Loucy (cell line): ENCODE results near the gene RPH3AL.

Experiments
- EZH2phosphoT487 ChIP-seq: fragments of 200-600 bp; IDR thresholded peaks from 2 replicates; pipeline ENCODE4 v1.6.1; 2018; ENCODE audit warnings: antibody characterized with exemption, mild to moderate bottlenecking, moderate library complexity, borderline replicate concordance
- TF ChIP-seq, protein P1 (sequence below): fragments of 200-600 bp; sonication (generic); conservative IDR thresholded peaks from 2 replicates; pipeline ENCODE4 v1.5.1; 2014; ENCODE audit warnings: mild to moderate bottlenecking, antibody characterized with exemption, low read length

DNA sequence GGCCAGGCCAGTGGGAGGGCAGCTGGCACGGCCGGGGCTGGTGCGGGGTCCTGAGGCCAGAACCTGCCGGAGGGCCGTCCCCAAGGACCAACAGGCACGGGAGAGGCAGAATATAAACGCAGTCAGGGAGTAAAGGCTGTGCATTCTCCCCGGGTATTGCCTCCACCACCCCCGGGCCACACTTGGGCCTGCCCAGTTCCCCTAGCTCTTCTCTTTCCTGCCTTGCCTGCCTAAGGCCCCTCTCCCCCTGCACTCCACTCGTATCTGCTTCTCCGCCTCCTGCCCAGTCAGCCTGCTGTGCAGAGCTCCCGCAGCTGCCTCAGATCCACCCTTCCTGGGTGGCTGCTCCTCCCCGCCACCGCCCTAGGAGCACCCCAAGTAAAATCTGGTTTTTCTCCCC is 5.0 kb upstream of the RPH3AL start:
- TF ChIP-seq, protein P1, sequence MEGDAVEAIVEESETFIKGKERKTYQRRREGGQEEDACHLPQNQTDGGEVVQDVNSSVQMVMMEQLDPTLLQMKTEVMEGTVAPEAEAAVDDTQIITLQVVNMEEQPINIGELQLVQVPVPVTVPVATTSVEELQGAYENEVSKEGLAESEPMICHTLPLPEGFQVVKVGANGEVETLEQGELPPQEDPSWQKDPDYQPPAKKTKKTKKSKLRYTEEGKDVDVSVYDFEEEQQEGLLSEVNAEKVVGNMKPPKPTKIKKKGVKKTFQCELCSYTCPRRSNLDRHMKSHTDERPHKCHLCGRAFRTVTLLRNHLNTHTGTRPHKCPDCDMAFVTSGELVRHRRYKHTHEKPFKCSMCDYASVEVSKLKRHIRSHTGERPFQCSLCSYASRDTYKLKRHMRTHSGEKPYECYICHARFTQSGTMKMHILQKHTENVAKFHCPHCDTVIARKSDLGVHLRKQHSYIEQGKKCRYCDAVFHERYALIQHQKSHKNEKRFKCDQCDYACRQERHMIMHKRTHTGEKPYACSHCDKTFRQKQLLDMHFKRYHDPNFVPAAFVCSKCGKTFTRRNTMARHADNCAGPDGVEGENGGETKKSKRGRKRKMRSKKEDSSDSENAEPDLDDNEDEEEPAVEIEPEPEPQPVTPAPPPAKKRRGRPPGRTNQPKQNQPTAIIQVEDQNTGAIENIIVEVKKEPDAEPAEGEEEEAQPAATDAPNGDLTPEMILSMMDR: no peak
- no peak for TF ChIP-seq EZH2phosphoT487
